PC-9 (cell line): Measurements from ENCODE around the gene ATG4B. TPM values are rescaled to one million over a fixed set of nuclear protein-coding genes. Genes with fewer than 3 reads are reported as not detected.

Source experiments
- BruUV-seq: library from RNA; stranded (reverse); fragments of 400-500 nt; replicated peaks from 2 replicates; lab custom pipeline; 2021; lab: Mats Ljungman, UMichigan
- CTCF ChIA-PET: fragments of 300-600 bp; sonication (Branson Sonifier 250); formaldehyde crosslinking; loops from one replicate; lab custom pipeline; 2022; ENCODE audit warnings: antibody characterized with exemption; lab: Charles Lee
- POLR2A ChIA-PET: fragments of 300-600 bp; sonication (Branson Sonifier 250); formaldehyde crosslinking; loops from one replicate; lab custom pipeline; 2022; ENCODE audit warnings: antibody characterized with exemption; ENCODE audit not compliant: unreplicated experiment; lab: Charles Lee
- DNase-seq, 2 experiments: peaks; one replicate each; pipeline versions ENCODE4 v3.0.0 to v3.0.0-alpha.2; 2015 to 2022; ENCODE audit warnings: mixed read lengths in 1 of 2
- H2AFZ ChIP-seq: fragments of 200-600 bp; sonication (generic); 2 replicates; pipeline ENCODE4 v1.8.1; 2017; ENCODE audit warnings: antibody characterized with exemption
- H3F3A ChIP-seq: fragments of 200-600 bp; sonication (generic); 2 replicates; pipeline ENCODE4 v1.8.1; 2017; ENCODE audit warnings: antibody characterized with exemption, mild to moderate bottlenecking, low read depth; ENCODE audit not compliant: insufficient read depth
- H3K27ac ChIP-seq: fragments of 200-600 bp; sonication (generic); 2 replicates; pipeline ENCODE4 v1.6.1; 2016; ENCODE audit warnings: mixed run types
- H3K27me3 ChIP-seq: fragments of 200-600 bp; sonication (generic); 2 replicates; pipeline ENCODE4 v1.6.1; 2016; ENCODE audit warnings: low read depth, mixed run types; ENCODE audit not compliant: insufficient read depth
- H3K36me3 ChIP-seq: fragments of 200-600 bp; sonication (generic); 2 replicates; pipeline ENCODE4 v1.6.1; 2016; ENCODE audit warnings: low read depth, mixed run types
- H3K4me1 ChIP-seq: fragments of 200-600 bp; sonication (generic); replicated peaks from 2 replicates; pipeline ENCODE4 v1.6.1; 2016; ENCODE audit warnings: mixed run types; ENCODE audit not compliant: insufficient read depth
- H3K4me2 ChIP-seq: fragments of 200-600 bp; sonication (generic); 2 replicates; pipeline ENCODE4 v1.6.1; 2017; ENCODE audit warnings: mixed run types
- H3K4me3 ChIP-seq: fragments of 200-600 bp; sonication (generic); 2 replicates; pipeline ENCODE4 v1.6.1; 2016; ENCODE audit warnings: mixed run types
- H3K79me2 ChIP-seq: fragments of 200-600 bp; sonication (generic); 2 replicates; pipeline ENCODE4 v1.6.1; 2017; ENCODE audit warnings: low read depth, mixed run types
- H3K9me2 ChIP-seq: fragments of 200-600 bp; sonication (generic); 2 replicates; pipeline ENCODE4 v1.8.1; 2017; ENCODE audit warnings: mild to moderate bottlenecking; ENCODE audit not compliant: insufficient read depth
- H3K9me3 ChIP-seq: fragments of 200-600 bp; sonication (generic); 2 replicates; pipeline ENCODE4 v1.8.1; 2016; ENCODE audit warnings: low read depth; ENCODE audit not compliant: insufficient read depth
- H4K20me1 ChIP-seq: fragments of 200-600 bp; sonication (generic); 2 replicates; pipeline ENCODE4 v1.8.1; 2017; ENCODE audit not compliant: insufficient read depth
- EZH2 ChIP-seq: fragments of 200-600 bp; sonication (generic); IDR thresholded peaks from 2 replicates; pipeline ENCODE4 v1.8.0; 2017; ENCODE audit warnings: antibody characterized with exemption, low read depth
- intact Hi-C: fragments of 100-400 bp; cut with micrococcal nuclease; formaldehyde crosslinking; loops from one replicate; pipeline ENCODE4 v1.10.0; 2022; ENCODE audit not compliant: unreplicated experiment
- total RNA-seq: library from RNA; stranded (reverse); gene quantifications from 2 replicates; pipeline ENCODE4 v1.2.3, GENCODE V29; 2021
- TF ChIP-seq, protein P1 (sequence below): fragments of 200-600 bp; sonication (generic); conservative IDR thresholded peaks from 2 replicates; pipeline ENCODE4 v1.6.1; 2017; ENCODE audit warnings: mixed run types, antibody characterized with exemption, mild to moderate bottlenecking, moderate library complexity

ATG4B gene
- total RNA-seq, 1 experiment from 2014 or later = 162 TPM

DNA sequence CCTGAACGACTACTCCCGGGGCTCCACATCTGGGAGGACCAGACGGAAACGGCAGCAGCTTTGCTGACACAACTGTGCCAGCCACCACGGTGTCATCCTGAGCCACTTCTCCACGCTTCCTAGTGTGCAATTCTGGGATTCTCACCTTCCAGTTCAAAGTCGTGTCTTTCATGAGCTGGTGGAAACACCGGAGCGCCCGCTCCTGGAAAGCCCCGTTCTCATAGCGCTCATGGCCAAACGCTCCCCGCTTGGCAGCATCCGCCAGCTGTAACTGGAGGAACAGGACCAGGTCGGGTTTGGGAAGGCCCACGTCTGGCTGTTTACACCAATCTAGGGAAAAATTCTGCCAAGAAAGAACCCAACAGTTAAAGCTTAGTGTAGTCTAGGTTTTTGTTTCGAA lies 40.8 kb downstream of the ATG4B start:
- no peak for DNase-seq
- no peaks in the 10 kb centered on the region for H3K9me3 ChIP-seq
- H3K79me2 ChIP-seq = peaks cover 17% of the 10 kb centered on the region; the same call in 1 of the 2 replicates
- H3K4me1 ChIP-seq = 0 out of 2 replicates have a peak, but pooled peaks cover 7% of the 10 kb centered on the region
- TF ChIP-seq, protein P1, sequence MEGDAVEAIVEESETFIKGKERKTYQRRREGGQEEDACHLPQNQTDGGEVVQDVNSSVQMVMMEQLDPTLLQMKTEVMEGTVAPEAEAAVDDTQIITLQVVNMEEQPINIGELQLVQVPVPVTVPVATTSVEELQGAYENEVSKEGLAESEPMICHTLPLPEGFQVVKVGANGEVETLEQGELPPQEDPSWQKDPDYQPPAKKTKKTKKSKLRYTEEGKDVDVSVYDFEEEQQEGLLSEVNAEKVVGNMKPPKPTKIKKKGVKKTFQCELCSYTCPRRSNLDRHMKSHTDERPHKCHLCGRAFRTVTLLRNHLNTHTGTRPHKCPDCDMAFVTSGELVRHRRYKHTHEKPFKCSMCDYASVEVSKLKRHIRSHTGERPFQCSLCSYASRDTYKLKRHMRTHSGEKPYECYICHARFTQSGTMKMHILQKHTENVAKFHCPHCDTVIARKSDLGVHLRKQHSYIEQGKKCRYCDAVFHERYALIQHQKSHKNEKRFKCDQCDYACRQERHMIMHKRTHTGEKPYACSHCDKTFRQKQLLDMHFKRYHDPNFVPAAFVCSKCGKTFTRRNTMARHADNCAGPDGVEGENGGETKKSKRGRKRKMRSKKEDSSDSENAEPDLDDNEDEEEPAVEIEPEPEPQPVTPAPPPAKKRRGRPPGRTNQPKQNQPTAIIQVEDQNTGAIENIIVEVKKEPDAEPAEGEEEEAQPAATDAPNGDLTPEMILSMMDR = no peak
- no peak for TF ChIP-seq EZH2
- intact Hi-C loops = no loop called here
- peaks cover 31% of the 10 kb centered on the region for H3F3A ChIP-seq
- no peak overlapping the region for H3K4me2 ChIP-seq
- no peaks in the 10 kb centered on the region for H3K27me3 ChIP-seq
- POLR2A ChIA-PET = interaction anchor here (0.7 kb wide), 1 partner anchor 449 kb away, joined by 6 read pairs; no protein-coding TSS in a partner anchor
- no TSS peak for BruUV-seq
- no peak overlapping the region for H3K4me3 ChIP-seq
- H2AFZ ChIP-seq = no peak overlapping the region
- CTCF ChIA-PET = no interaction called here
- H3K36me3 ChIP-seq = peaks cover 23% of the 10 kb centered on the region
- H3K27ac ChIP-seq = no peak overlapping the region
- H3K9me2 ChIP-seq = no peaks in the 10 kb centered on the region
- H4K20me1 ChIP-seq = peaks cover 25% of the 10 kb centered on the region; the same call in 1 of the 2 replicates

DNA sequence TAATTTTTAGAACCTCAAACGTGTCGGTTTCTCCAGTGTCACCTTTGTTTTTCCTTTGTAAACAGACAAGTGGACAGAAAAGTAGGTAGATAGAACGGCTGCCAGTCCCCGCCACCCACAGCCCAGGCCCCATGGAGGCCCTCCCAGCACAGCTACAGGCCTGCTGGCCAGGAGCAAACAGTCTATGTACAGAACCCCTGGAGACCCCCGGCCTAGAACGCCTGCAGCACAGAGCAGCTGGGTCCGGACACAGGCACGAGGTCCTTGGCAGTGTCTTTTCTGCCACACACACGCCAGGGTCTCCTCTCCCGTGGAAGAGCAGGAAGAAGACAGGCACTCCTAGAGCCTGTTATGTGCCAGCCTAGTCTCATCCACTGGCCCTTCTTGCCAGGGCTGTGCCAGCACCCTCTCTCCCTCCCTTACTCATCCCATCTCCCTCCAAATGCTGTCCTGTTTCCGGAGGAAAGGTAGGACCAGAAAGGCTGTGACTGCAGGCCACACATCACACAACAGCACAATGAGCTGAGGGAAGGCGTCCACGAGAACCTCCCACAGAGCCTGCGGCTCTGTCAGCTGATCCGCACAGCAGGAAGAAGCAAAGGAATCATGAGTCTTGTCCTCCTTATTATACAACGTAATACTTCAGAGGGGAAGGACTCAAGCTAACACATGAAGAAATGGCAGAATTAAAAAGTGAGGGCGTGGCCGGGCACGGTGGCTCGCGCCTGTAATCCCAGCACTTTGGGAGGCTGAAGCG lies 41.5 kb downstream of the ATG4B start:
- peak in 1 of 2 experiments; percentile 31 for DNase-seq
- H3K27me3 ChIP-seq = no peaks in the 10 kb centered on the region
- H3K9me3 ChIP-seq = no peaks in the 10 kb centered on the region
- ChIA-PET CTCF (interaction anchor here (0.5 to 0.6 kb wide), 2 partner anchors 22 to 41 kb away, joined by 3 to 4 read pairs; no protein-coding TSS in a partner anchor), POLR2A (interaction anchor here (0.7 kb wide), 1 partner anchor 450 kb away, joined by 6 read pairs; no protein-coding TSS in a partner anchor)
- no peaks in the 10 kb centered on the region for H3K9me2 ChIP-seq
- H2AFZ ChIP-seq = no peak overlapping the region
- no peak overlapping the region for H3K4me2 ChIP-seq
- no peak for TF ChIP-seq EZH2
- TF ChIP-seq, protein P1 = no peak
- H3K36me3 ChIP-seq = peaks cover 23% of the 10 kb centered on the region
- H3K79me2 ChIP-seq = peaks cover 19% of the 10 kb centered on the region
- 0 out of 2 replicates have a peak, but pooled peaks cover 7% of the 10 kb centered on the region for H3K4me1 ChIP-seq
- H4K20me1 ChIP-seq = peaks cover 25% of the 10 kb centered on the region; the same call in 1 of the 2 replicates
- intact Hi-C loops = no loop called here
- H3F3A ChIP-seq = peaks cover 28% of the 10 kb centered on the region
- no peak overlapping the region for H3K27ac ChIP-seq
- no TSS peak for BruUV-seq
- no peak overlapping the region for H3K4me3 ChIP-seq

DNA sequence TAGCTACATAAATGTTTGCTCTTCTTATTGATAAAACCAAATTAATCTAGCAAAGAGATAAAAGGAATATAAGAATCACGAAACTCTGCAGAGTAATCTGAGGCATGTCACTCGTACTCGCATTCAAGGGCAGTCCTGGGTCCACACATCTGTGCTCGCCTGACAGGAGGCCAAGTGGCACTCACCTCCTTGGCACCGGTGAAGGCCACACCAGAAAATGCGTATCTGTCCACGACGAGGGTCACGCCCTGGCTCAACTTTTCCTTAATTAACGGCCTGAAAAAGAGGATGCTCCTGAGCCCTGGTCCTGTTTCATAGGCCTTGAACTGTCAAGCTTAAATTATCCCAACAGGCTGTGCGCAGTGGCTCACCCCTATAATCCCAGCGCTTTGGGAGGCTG lies 42.6 kb downstream of the ATG4B start:
- intact Hi-C loops = no loop called here
- peaks cover 32% of the 10 kb centered on the region for H3K36me3 ChIP-seq
- no peaks in the 10 kb centered on the region for H3K9me3 ChIP-seq

More for the DNA sequence above, 42.6 kb downstream of the ATG4B start:
- Histone ChIP-seq H4K20me1 (peaks cover 24% of the 10 kb centered on the region; the same call in 1 of the 2 replicates), H3K4me1 (0 out of 2 replicates have a peak, but pooled peaks cover 7% of the 10 kb centered on the region), H3F3A (peaks cover 23% of the 10 kb centered on the region), H3K4me2 (no peak overlapping the region), H3K4me3 (no peak overlapping the region), H3K27ac (no peak overlapping the region), H3K79me2 (peaks cover 30% of the 10 kb centered on the region), H2AFZ (no peak overlapping the region), H3K27me3 (no peaks in the 10 kb centered on the region), H3K9me2 (no peaks in the 10 kb centered on the region)
- ChIA-PET POLR2A (interaction anchor here (0.7 kb wide), 1 partner anchor 32 kb away, joined by 4 read pairs; no protein-coding TSS in a partner anchor), CTCF (no interaction called here)
- BruUV-seq = no TSS peak
- DNase-seq = peak in 1 of 2 experiments; percentile 1
- no peak for TF ChIP-seq EZH2
- TF ChIP-seq, protein P1 = no peak
